Psoas muscle (tissue), 8 donors: Measurements from ENCODE around the gene HSH2D. TPM values are rescaled to one million over a fixed set of nuclear protein-coding genes. Genes with fewer than 3 reads are reported as not detected.

Experiments used
- ATAC-seq, 4 donors: fragments of 200-7000 bp; cut with Tn5 transposase; one replicate each; pipeline ENCODE4 v1.9.1; 2020; ENCODE audit warnings: moderate library complexity in 3 of 4, mild to moderate bottlenecking in 2 of 4
- DNase-seq, 2 donors: peaks; one replicate each; pipeline ENCODE4 v3.0.0-alpha.2; 2020
- H3K27ac ChIP-seq: fragments of 200-600 bp; one replicate; pipeline ENCODE4 v1.8.0; 2022
- H3K27me3 ChIP-seq, 3 donors: fragments of 200-600 bp in 1 of 3; one replicate each; pipeline versions ENCODE4 v1.6.1 to v1.8.0; 2013 to 2022; ENCODE audit warnings: low read length in 2 of 3, mild to moderate bottlenecking in 2 of 3, moderate library complexity in 1 of 3; ENCODE audit not compliant: insufficient read depth in 3 of 3
- H3K36me3 ChIP-seq, 2 donors: fragments of 200-600 bp in 1 of 2; one replicate each; pipeline versions ENCODE4 v1.6.1 to v1.8.0; 2013 to 2022; ENCODE audit warnings: low read depth in 1 of 2, mild to moderate bottlenecking in 1 of 2, moderate library complexity in 1 of 2; ENCODE audit not compliant: insufficient read depth in 1 of 2
- H3K4me1 ChIP-seq: fragments of 200-600 bp; one replicate; pipeline ENCODE4 v1.8.0; 2022
- H3K4me3 ChIP-seq: fragments of 200-600 bp; one replicate; pipeline ENCODE4 v1.8.0; 2022; ENCODE audit warnings: mild to moderate bottlenecking
- H3K9me3 ChIP-seq: fragments of 200-600 bp; one replicate; pipeline ENCODE4 v1.8.0; 2022
- CTCF ChIP-seq: fragments of 200-600 bp; IDR thresholded peaks from one replicate; pipeline ENCODE4 v1.8.0; 2022; ENCODE audit warnings: antibody characterized with exemption
- whole genome bisulfite sequencing, 3 donors: extraction: QIAGEN DNeasy Blood & Tissue Kit; methylation state at CpG; one replicate each; pipeline versions ENCODE4 v1.1.6 to v1.1.7; 2013; 5-methylcytosine and 5-hydroxymethylcytosine counted together
- intact Hi-C, 2 donors: fragments of 100-400 bp; cut with DNase I; formaldehyde crosslinking; loops; one replicate each; pipeline versions ENCODE4 v1.11.0 to v1.14.2; 2022
- polyA plus RNA-seq, 3 donors: library from polyadenylated mRNA; stranded (reverse); fragments of 200-250 nt; gene quantifications; one replicate each; pipeline ENCODE4 v1.2.3, GENCODE V29; 2013
- total RNA-seq, 4 donors: library from RNA; stranded (reverse); fragmentation: NEBNext Ultra II Directional in 2 of 4; extraction: Animal tissue kit (Norgen Biotek cat#: 25700) in 2 of 4; gene quantifications; one replicate each; pipeline versions ENCODE4 v1.2.1 to v1.2.4, GENCODE V29; 2021 to 2023
- donor health status: healthy with polysubstance abuse.
- donor health status: DM: no; HTN: no; CAD: no; lungs with moderate emphysema.
- donor health status: Bipolar disorder and iron deficiency.
- donor health status: healthy.
- donor health status: DM: yes; HTN: yes; CAD: no.
- donor health status: DM: no; HTN: no; CAD: no.
- donor health status: DM: no; HTN: no; CAD: no.
- donor health status: DM: yes; HTN: yes; CAD: no.

The HSH2D gene
- total and polyA plus RNA-seq, 7 donors: 0.10 to 0.30 (median 0.12) TPM; not detected in 2

GRCh38 chr19:16190198-16190597, 46.7 kb downstream of the HSH2D start:
- ATAC-seq: peak in 3 of 4 donors; percentile 35 to 53 (median 51)
- H3K9me3 ChIP-seq: no peaks in the 10 kb centered on the region
- peaks cover 4 to 70% of the 10 kb centered on the region in 2 donors for H3K36me3 ChIP-seq
- no peak overlapping the region for H3K4me3 ChIP-seq
- TF ChIP-seq CTCF: no peak
- no peaks in the 10 kb centered on the region for H3K27me3 ChIP-seq
- WGBS, 3 donors: 32 to 44% (median 35%) methylated on average over 6 of the region's 6 CpGs
- intact Hi-C loops: no loop called here
- DNase-seq: no peak
- H3K4me1 ChIP-seq: peaks cover 10% of the 10 kb centered on the region
- peak overlapping the region; percentile 10 for H3K27ac ChIP-seq

- H3K9me3 ChIP-seq: no peaks in the 10 kb centered on the region
- DNase-seq (no peak), ATAC-seq (no peak)
- intact Hi-C loops: no loop called here
- H3K27me3 ChIP-seq: no peaks in the 10 kb centered on the region
- WGBS, 3 donors: 85 to 90% (median 87%) methylated on average over 10 of the region's 10 CpGs
- peaks cover 10% of the 10 kb centered on the region for H3K4me1 ChIP-seq
- peaks cover 4 to 70% of the 10 kb centered on the region in 2 donors for H3K36me3 ChIP-seq
- TF ChIP-seq CTCF: no peak
- H3K4me3 ChIP-seq: no peak overlapping the region
- peak overlapping the region; percentile 10 for H3K27ac ChIP-seq
Observed at GRCh38 chr19:16190736-16191135, 47.3 kb downstream of the HSH2D start.

GRCh38 chr19:16191216-16191908, 47.9 kb downstream of the HSH2D start:
- ATAC-seq (no peak), DNase-seq (no peak)
- WGBS, 3 donors: 75 to 79% (median 75%) methylated on average over 16 of the region's 16 CpGs
- intact Hi-C loops: no loop called here
- H3K4me3 ChIP-seq: no peak overlapping the region
- no peak overlapping the region for H3K27ac ChIP-seq
- peaks cover 5% of the 10 kb centered on the region for H3K4me1 ChIP-seq
- H3K36me3 ChIP-seq: peaks cover 4 to 70% of the 10 kb centered on the region in 2 donors
- H3K9me3 ChIP-seq: no peaks in the 10 kb centered on the region
- no peaks in the 10 kb centered on the region for H3K27me3 ChIP-seq
- TF ChIP-seq CTCF: no peak

GRCh38 chr19:16193466-16193865, 50.0 kb downstream of the HSH2D start:
- no peaks in the 10 kb centered on the region for H3K9me3 ChIP-seq
- H3K27me3 ChIP-seq: no peaks in the 10 kb centered on the region
- whole genome bisulfite sequencing, 3 donors: 81 to 84% (median 83%) methylated on average over 10 of the region's 10 CpGs
- H3K4me3 ChIP-seq: no peak overlapping the region
- H3K36me3 ChIP-seq: peaks cover 4 to 53% of the 10 kb centered on the region in 2 donors
- peaks cover 9% of the 10 kb centered on the region for H3K4me1 ChIP-seq
- no peak for ATAC-seq
- no peak overlapping the region for H3K27ac ChIP-seq
- intact Hi-C loops: no loop called here
- TF ChIP-seq CTCF: no peak
- no peak for DNase-seq
